Kidney epithelial cell (primary cell): Measurements from ENCODE around the gene CCT3. TPM values are rescaled to one million over a fixed set of nuclear protein-coding genes. Genes with fewer than 3 reads are reported as not detected.
A peak's percentile ranks its signal among the peaks of the same experiment; 100 is the strongest.
"Not testable (repeated sequence)": the region's sequence is repeated elsewhere in the genome, so short reads cannot be mapped to it uniquely, and the experiment has no call there.

Experiments
- DNase-seq: peaks from one replicate; pipeline ENCODE4 v3.0.0-alpha.2; 2010; ENCODE audit warnings: low read depth
- H3K27me3 ChIP-seq: 2 replicates; pipeline ENCODE4 v1.6.0; 2011; ENCODE audit warnings: low read length; ENCODE audit not compliant: control insufficient read depth, insufficient read depth
- H3K36me3 ChIP-seq: 2 replicates; pipeline ENCODE4 v1.5.1; 2011; ENCODE audit warnings: low read length; ENCODE audit not compliant: control insufficient read depth, insufficient read depth
- H3K4me3 ChIP-seq: 2 replicates; pipeline ENCODE4 v1.5.1; 2011; ENCODE audit warnings: low read depth, mild to moderate bottlenecking, control low read depth, low read length
- total RNA-seq: library from RNA; depleted of rRNA; stranded (reverse); fragments of >200 nt; gene quantifications from 2 replicates; pipeline ENCODE4 v1.2.3, GENCODE V29; 2015
- TF ChIP-seq, protein P1 (sequence below): IDR thresholded peaks from 2 replicates; pipeline ENCODE4 v1.5.1; 2011; ENCODE audit warnings: mild to moderate bottlenecking, moderate library complexity, low read length, control low read depth, inconsistent platforms; ENCODE audit not compliant: insufficient read depth, poor library complexity, severe bottlenecking

CCT3 gene
- total RNA-seq, 1 donor from 2014 or later, result 303 TPM

DNA sequence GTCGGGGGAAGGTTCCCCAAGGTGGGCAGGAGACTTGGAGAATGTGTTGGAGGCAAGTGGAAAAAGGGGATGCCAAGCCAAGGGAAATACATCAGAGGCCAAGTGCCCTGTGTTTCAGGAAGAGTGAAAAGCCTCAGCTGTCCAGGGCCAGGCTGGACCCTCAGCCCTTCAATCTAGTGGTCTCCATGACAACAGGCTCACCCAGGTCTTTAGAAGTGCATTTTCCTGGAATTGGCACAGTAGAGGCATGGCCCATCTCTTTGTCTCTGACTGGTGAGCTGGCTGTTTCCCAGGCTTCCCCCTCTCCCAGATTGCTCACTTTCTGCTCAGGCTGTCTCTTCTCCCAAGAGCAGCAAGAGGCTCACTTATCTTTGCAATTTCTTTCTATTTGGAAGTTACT lies 20.5 kb upstream of the CCT3 start:
- H3K36me3 ChIP-seq, result no peaks in the 10 kb centered on the region
- no peak for DNase-seq
- TF ChIP-seq, protein P1, sequence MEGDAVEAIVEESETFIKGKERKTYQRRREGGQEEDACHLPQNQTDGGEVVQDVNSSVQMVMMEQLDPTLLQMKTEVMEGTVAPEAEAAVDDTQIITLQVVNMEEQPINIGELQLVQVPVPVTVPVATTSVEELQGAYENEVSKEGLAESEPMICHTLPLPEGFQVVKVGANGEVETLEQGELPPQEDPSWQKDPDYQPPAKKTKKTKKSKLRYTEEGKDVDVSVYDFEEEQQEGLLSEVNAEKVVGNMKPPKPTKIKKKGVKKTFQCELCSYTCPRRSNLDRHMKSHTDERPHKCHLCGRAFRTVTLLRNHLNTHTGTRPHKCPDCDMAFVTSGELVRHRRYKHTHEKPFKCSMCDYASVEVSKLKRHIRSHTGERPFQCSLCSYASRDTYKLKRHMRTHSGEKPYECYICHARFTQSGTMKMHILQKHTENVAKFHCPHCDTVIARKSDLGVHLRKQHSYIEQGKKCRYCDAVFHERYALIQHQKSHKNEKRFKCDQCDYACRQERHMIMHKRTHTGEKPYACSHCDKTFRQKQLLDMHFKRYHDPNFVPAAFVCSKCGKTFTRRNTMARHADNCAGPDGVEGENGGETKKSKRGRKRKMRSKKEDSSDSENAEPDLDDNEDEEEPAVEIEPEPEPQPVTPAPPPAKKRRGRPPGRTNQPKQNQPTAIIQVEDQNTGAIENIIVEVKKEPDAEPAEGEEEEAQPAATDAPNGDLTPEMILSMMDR, result no peak
- peaks cover 27% of the 10 kb centered on the region for H3K27me3 ChIP-seq
- H3K4me3 ChIP-seq, result no peak overlapping the region

DNA sequence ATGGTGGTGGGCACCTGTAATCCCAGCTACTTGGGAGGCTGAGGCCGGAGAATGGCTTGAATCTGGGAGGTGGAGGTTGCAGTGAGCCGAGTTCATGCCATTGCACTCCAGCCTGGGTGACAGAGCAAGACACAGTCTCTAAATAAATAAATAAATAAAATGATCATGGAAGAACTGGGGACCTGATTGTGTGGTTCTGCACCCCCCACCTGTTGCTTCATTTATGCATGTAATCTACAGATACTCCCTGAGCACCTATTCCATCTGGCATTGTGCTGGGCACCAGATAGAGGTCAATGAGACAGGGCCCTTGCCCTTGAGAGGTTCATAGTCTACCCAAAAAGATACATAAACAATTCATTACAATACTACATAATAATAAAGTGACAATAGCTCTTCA lies 19.9 kb upstream of the CCT3 start:
- TF ChIP-seq, protein P1, result no peak
- Histone ChIP-seq H3K36me3 (no peaks in the 10 kb centered on the region), H3K4me3 (no peak overlapping the region), H3K27me3 (peaks cover 27% of the 10 kb centered on the region)
- no peak for DNase-seq

DNA sequence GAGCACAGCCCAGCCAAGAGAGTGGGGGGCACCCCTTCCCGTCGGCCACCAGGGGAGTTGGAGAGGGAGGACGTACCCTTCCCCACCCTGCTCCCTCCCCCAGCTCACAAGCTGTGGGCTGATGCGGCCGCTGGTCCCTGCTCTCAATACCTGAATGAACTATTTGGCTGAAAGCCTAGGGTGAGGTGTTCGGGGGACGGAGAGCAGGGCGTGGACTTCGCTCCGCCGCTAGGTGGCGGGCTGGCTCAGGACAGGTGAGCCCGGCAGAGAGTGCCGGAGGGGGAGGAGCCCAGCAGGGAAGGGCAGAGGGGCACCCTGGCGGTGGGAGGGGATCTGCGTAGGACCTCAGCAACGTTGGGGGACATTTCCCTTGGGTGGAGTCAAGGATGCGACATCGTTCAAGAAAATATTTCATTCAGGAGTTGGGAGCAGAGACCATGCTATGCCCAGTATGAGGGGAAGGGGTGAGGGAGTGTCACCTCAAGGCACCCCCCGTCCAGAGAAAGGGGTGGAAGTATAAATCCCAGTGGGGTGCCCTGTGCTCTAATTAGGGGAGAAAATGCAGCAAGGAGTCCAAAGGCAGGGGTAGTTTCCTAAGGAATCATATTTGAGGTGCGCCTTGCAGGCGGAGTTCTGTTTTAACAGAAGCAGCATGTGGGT lies 18.9 kb upstream of the CCT3 start:
- Histone ChIP-seq H3K27me3 (peaks cover 27% of the 10 kb centered on the region), H3K36me3 (no peaks in the 10 kb centered on the region), H3K4me3 (no peak overlapping the region)
- DNase-seq, result no peak
- TF ChIP-seq, protein P1, result peak; percentile 94

DNA sequence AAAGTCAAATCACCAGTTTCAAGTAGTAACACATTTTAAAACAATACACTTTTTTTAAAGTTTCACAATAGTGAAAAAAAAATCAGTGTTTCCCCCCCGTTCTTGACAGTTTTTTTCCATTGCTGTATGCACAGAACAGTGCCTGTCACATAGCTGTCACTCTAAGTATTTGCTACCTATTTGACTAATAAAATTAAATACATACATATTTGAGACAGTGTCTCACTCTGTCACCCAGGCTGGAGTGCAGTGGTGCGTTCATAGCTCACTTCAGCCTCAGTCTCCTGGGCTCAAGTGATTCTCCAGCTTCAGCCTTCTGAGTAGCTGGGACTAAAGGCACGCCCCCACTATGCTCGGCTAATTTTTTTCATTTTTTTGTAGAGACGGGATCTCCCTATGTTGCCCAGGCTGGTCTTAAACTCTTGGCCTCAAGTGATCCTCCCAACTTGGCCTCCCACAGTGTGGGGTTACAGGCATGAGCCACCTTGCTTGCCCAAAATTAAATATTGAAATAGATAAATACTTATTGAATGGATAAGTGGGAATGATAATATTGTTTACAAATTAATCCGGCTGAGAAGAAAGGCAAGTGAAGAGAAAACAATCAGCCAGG lies 18.3 kb upstream of the CCT3 start:
- TF ChIP-seq, protein P1, result no peak
- no peak overlapping the region for H3K4me3 ChIP-seq
- H3K27me3 ChIP-seq, result peaks cover 27% of the 10 kb centered on the region
- H3K36me3 ChIP-seq, result no peaks in the 10 kb centered on the region
- no peak for DNase-seq

DNA sequence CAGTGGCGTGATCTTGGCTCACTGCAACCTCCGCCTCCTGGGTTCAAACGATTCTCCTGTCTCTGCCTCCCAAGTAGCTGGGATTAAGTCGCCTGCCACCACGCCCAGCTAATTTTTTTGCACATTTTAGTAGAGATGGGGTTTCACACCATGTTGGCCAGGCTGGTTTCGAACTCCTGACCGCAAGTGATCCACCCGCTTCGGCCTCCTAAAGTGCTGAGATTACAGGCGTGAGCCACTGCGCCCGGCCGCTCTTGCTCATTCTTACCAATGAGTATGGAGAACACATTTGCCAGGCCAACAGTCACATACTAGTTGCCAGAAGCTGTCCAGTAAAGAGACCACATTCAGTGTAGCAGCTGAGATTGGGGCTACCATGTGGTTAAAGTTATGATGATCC lies 14.4 kb upstream of the CCT3 start:
- not testable (repeated sequence) for H3K36me3 ChIP-seq, DNase-seq, H3K4me3 ChIP-seq
- peaks cover 21% of the 10 kb centered on the region for H3K27me3 ChIP-seq

DNA sequence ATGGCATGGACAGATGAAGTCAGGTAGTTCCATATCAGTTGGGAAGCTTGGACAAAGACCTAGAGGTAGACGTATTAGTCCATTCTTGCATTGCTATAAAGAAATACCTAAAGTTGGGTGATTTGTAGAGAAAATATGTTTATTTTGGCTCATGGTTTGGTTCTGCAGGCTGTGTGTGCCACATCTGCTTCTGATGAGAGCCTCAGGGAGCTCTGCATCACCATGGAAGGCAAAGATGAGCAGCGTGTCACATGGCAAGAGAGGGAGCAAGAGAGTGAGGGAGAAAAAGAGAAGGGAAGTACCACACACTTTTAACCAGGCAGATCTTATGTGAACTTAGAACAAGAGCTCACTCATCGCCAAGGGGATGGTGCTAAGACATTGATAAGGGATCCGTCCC lies 9.2 kb upstream of the CCT3 start:
- Histone ChIP-seq H3K27me3 (peaks cover 3% of the 10 kb centered on the region), H3K4me3 (no peak overlapping the region), H3K36me3 (no peaks in the 10 kb centered on the region)
- no peak for DNase-seq
- TF ChIP-seq, protein P1, result no peak
